ENCODE measurements around the gene FARP2.

FARP2 gene

GRCh38 chr2:241349941-241350340, 6.1 kb upstream of the FARP2 start:
- H3K9me3 ChIP-seq (ENCODE audit: control insufficient read depth, insufficient read depth, low read depth, low read length), result no peaks in the 10 kb centered on the region
- H3K4me3 ChIP-seq (ENCODE audit: low read depth, low read length), result no peak overlapping the region
- no peak for TF ChIP-seq ZNF174 (tag by site-specific recombination; IDR thresholded peaks at IDR 0.05)
- peak; percentile 25; the same call in 1 of the 2 replicates for TF ChIP-seq ZBTB44 (tag by site-specific recombination; IDR thresholded peaks at IDR 0.05)
- no peak for TF ChIP-seq TRIM28 (IDR thresholded peaks at IDR 0.05; ENCODE audit: borderline replicate concordance, low read length)
- H3K4me1 ChIP-seq (ENCODE audit: control insufficient read depth, insufficient read depth, low read length), result peaks cover 7% of the 10 kb centered on the region
- POLR2A ChIA-PET, result no interaction called here
- CTCF ChIA-PET, result interaction anchor here (0.6 to 0.7 kb wide), 4 partner anchors 23 to 565 kb away, joined by 3 to 4 read pairs (median 3); no protein-coding TSS in a partner anchor
- no peak overlapping the region for H3K27ac ChIP-seq (ENCODE audit: extremely low read depth, low read depth, low read length)
- H3K36me3 ChIP-seq (ENCODE audit: control insufficient read depth in 2 of 2, insufficient read depth in 1 of 2, low read length in 2 of 2), result peaks cover 73 to 98% of the 10 kb centered on the region in 2 experiments

- CTCF ChIA-PET, result interaction anchor here (0.7 kb wide), 2 partner anchors 156 to 566 kb away, joined by 3 to 4 read pairs; no protein-coding TSS in a partner anchor
These were observed 5.6 kb upstream of the FARP2 start for GRCh38 chr2:241350530-241350877.

GRCh38 chr2:241350878-241351639, 5.0 kb upstream of the FARP2 start:
- no peak overlapping the region for H3K27ac ChIP-seq (ENCODE audit: extremely low read depth, low read depth, low read length)
- H3K4me3 ChIP-seq (ENCODE audit: low read depth, low read length), result no peak overlapping the region
- no peaks in the 10 kb centered on the region for H3K9me3 ChIP-seq (ENCODE audit: control insufficient read depth, insufficient read depth, low read depth, low read length)
- peaks cover 9% of the 10 kb centered on the region for H3K4me1 ChIP-seq (ENCODE audit: control insufficient read depth, insufficient read depth, low read length)
- peaks cover 62 to 87% of the 10 kb centered on the region in 2 experiments for H3K36me3 ChIP-seq (ENCODE audit: control insufficient read depth in 2 of 2, insufficient read depth in 1 of 2, low read length in 2 of 2)
- ChIA-PET POLR2A (interaction anchor here (0.7 kb wide), 1 partner anchor 437 kb away, joined by 3 read pairs; no protein-coding TSS in a partner anchor), CTCF (interaction anchor here (0.7 to 0.8 kb wide), 3 partner anchors 156 to 566 kb away, joined by 3 to 4 read pairs (median 3); no protein-coding TSS in a partner anchor)
- no peak for TF ChIP-seq BCL6B (tag by site-specific recombination; IDR thresholded peaks at IDR 0.05)
- no peak for TF ChIP-seq KLF7 (tag by site-specific recombination; IDR thresholded peaks at IDR 0.05; ENCODE audit: borderline replicate concordance)
- TF ChIP-seq ZNF639 (tag by site-specific recombination; IDR thresholded peaks at IDR 0.05), result no peak
- TF ChIP-seq ZNF280C (tag by site-specific recombination; IDR thresholded peaks at IDR 0.05), result no peak
- TF ChIP-seq ZNF18 (tag by site-specific recombination; IDR thresholded peaks at IDR 0.05), result no peak
- no peak for TF ChIP-seq ATF2 (tag by site-specific recombination; IDR thresholded peaks at IDR 0.05; ENCODE audit: low read depth)
- no peak for TF ChIP-seq ZNF23 (tag by site-specific recombination; IDR thresholded peaks at IDR 0.05; ENCODE audit: borderline replicate concordance)
- TF ChIP-seq MYNN (tag by site-specific recombination; IDR thresholded peaks at IDR 0.05; ENCODE audit: borderline replicate concordance), result no peak
- TF ChIP-seq ZNF354C (tag by site-specific recombination; IDR thresholded peaks at IDR 0.05; ENCODE audit: borderline replicate concordance, low read depth), result no peak
- TF ChIP-seq ZBTB1 (tag by site-specific recombination; IDR thresholded peaks at IDR 0.05), result no peak
- no peak for TF ChIP-seq KLF1 (tag by site-specific recombination; IDR thresholded peaks at IDR 0.05)
- no peak for TF ChIP-seq ZNF600 (tag by site-specific recombination; IDR thresholded peaks at IDR 0.05)
- no peak for TF ChIP-seq ZNF155 (tag by site-specific recombination; IDR thresholded peaks at IDR 0.05)
- TF ChIP-seq ZNF121 (tag by site-specific recombination; IDR thresholded peaks at IDR 0.05), result no peak
- no peak for TF ChIP-seq ZFP3 (tag by site-specific recombination; IDR thresholded peaks at IDR 0.05; ENCODE audit: low read depth)

More at GRCh38 chr2:241350530-241350877, 5.6 kb upstream of the FARP2 start:
- Histone ChIP-seq H3K36me3 (ENCODE audit: control insufficient read depth in 2 of 2, insufficient read depth in 1 of 2, low read length in 2 of 2) (peaks cover 68 to 92% of the 10 kb centered on the region in 2 experiments), H3K9me3 (ENCODE audit: control insufficient read depth, insufficient read depth, low read depth, low read length) (no peaks in the 10 kb centered on the region), H3K27ac (ENCODE audit: extremely low read depth, low read depth, low read length) (no peak overlapping the region), H3K4me1 (ENCODE audit: control insufficient read depth, insufficient read depth, low read length) (peaks cover 9% of the 10 kb centered on the region), H3K4me3 (ENCODE audit: low read depth, low read length) (no peak overlapping the region)
- no peak for TF ChIP-seq ZNF416 (tag by site-specific recombination; IDR thresholded peaks at IDR 0.05)
- no peak for TF ChIP-seq YY2 (tag by site-specific recombination; IDR thresholded peaks at IDR 0.05)
- no peak for TF ChIP-seq ZNF837 (tag by site-specific recombination; IDR thresholded peaks at IDR 0.05)
- TF ChIP-seq ZNF23 (tag by site-specific recombination; IDR thresholded peaks at IDR 0.05; ENCODE audit: borderline replicate concordance), result no peak
- POLR2A ChIA-PET, result interaction anchor here (0.7 kb wide), 1 partner anchor 436 kb away, joined by 3 read pairs; no protein-coding TSS in a partner anchor

Data from HEK293 (cell line).